Adipocyte (in vitro differentiated cells): ENCODE measurements around the gene CNPY1.

ENCODE experiments used
- DNase-seq: peaks from one replicate; pipeline ENCODE4 v3.0.0-alpha.2; 2015; ENCODE audit warnings: low read depth
- H3K27me3 ChIP-seq: replicated peaks from 2 replicates; pipeline ENCODE4 v1.7.0; 2013; ENCODE audit warnings: mild to moderate bottlenecking, low read length, moderate library complexity; ENCODE audit not compliant: control insufficient read depth, insufficient read depth
- H3K36me3 ChIP-seq: 2 replicates; pipeline ENCODE4 v1.7.0; 2013; ENCODE audit warnings: low read length, mild to moderate bottlenecking, moderate library complexity; ENCODE audit not compliant: control insufficient read depth, insufficient read depth, severe bottlenecking
- H3K4me1 ChIP-seq: 2 replicates; pipeline ENCODE4 v1.7.0; 2013; ENCODE audit warnings: mild to moderate bottlenecking, low read length, moderate library complexity; ENCODE audit not compliant: control insufficient read depth, insufficient read depth
- H3K4me3 ChIP-seq: 2 replicates; pipeline ENCODE4 v1.7.0; 2013; ENCODE audit warnings: mild to moderate bottlenecking, low read length, moderate library complexity
- H3K9ac ChIP-seq: 2 replicates; pipeline ENCODE4 v1.7.0; 2013; ENCODE audit warnings: mild to moderate bottlenecking, low read length, moderate library complexity
- H3K9me3 ChIP-seq: 2 replicates; pipeline ENCODE4 v1.7.0; 2013; ENCODE audit warnings: mild to moderate bottlenecking, low read length, moderate library complexity; ENCODE audit not compliant: control insufficient read depth

Gene CNPY1

GRCh38 chr7:155490697-155491628 lies 55.4 kb downstream of the CNPY1 start:
- H3K36me3 ChIP-seq, result no peaks in the 10 kb centered on the region
- peaks cover 5% of the 10 kb centered on the region for H3K4me1 ChIP-seq
- H3K4me3 ChIP-seq, result peak overlapping the region; percentile 76
- DNase-seq, result no peak
- peaks cover 40% of the 10 kb centered on the region for H3K27me3 ChIP-seq
- no peaks in the 10 kb centered on the region for H3K9me3 ChIP-seq
- peak overlapping the region; percentile 29 for H3K9ac ChIP-seq

- H3K4me3 ChIP-seq, result peak overlapping the region; percentile 76
- H3K27me3 ChIP-seq, result peaks cover 43% of the 10 kb centered on the region
- no peak for DNase-seq
- peaks cover 5% of the 10 kb centered on the region for H3K4me1 ChIP-seq
- H3K9ac ChIP-seq, result peak overlapping the region; percentile 29
- no peaks in the 10 kb centered on the region for H3K36me3 ChIP-seq
- no peaks in the 10 kb centered on the region for H3K9me3 ChIP-seq
Observed at GRCh38 chr7:155489862-155490696, 56.3 kb downstream of the CNPY1 start.

- H3K9me3 ChIP-seq, result no peaks in the 10 kb centered on the region
- no peak for DNase-seq
- peaks cover 5% of the 10 kb centered on the region for H3K4me1 ChIP-seq
- H3K27me3 ChIP-seq, result peaks cover 50% of the 10 kb centered on the region
- no peaks in the 10 kb centered on the region for H3K36me3 ChIP-seq
- H3K9ac ChIP-seq, result no peak overlapping the region
- no peak overlapping the region for H3K4me3 ChIP-seq
Observed at GRCh38 chr7:155489158-155489840, 57.1 kb downstream of the CNPY1 start.

GRCh38 chr7:155488483-155489127 lies 57.8 kb downstream of the CNPY1 start:
- no peak for DNase-seq
- no peaks in the 10 kb centered on the region for H3K9me3 ChIP-seq
- no peak overlapping the region for H3K4me3 ChIP-seq
- peaks cover 5% of the 10 kb centered on the region for H3K4me1 ChIP-seq
- peaks cover 55% of the 10 kb centered on the region for H3K27me3 ChIP-seq
- no peak overlapping the region for H3K9ac ChIP-seq
- H3K36me3 ChIP-seq, result no peaks in the 10 kb centered on the region

GRCh38 chr7:155487509-155488482 lies 58.6 kb downstream of the CNPY1 start:
- no peak overlapping the region for H3K4me3 ChIP-seq
- peaks cover 56% of the 10 kb centered on the region for H3K27me3 ChIP-seq
- H3K4me1 ChIP-seq, result peaks cover 5% of the 10 kb centered on the region
- H3K36me3 ChIP-seq, result no peaks in the 10 kb centered on the region
- no peak overlapping the region for H3K9ac ChIP-seq
- DNase-seq, result no peak
- H3K9me3 ChIP-seq, result no peaks in the 10 kb centered on the region

- H3K4me3 ChIP-seq, result no peak overlapping the region
- H3K27me3 ChIP-seq, result peaks cover 57% of the 10 kb centered on the region
- H3K4me1 ChIP-seq, result peaks cover 5% of the 10 kb centered on the region
Observed at GRCh38 chr7:155486783-155487508, 59.4 kb downstream of the CNPY1 start.

GRCh38 chr7:155484483-155485399 lies 61.6 kb downstream of the CNPY1 start:
- H3K4me3 ChIP-seq, result no peak overlapping the region
- no peak for DNase-seq
- peaks cover 51% of the 10 kb centered on the region for H3K27me3 ChIP-seq

More at GRCh38 chr7:155486783-155487508, 59.4 kb downstream of the CNPY1 start:
- no peaks in the 10 kb centered on the region for H3K36me3 ChIP-seq
- no peaks in the 10 kb centered on the region for H3K9me3 ChIP-seq
- H3K9ac ChIP-seq, result no peak overlapping the region
- no peak for DNase-seq

GRCh38 chr7:155483868-155484325 lies 62.5 kb downstream of the CNPY1 start:
- Histone ChIP-seq H3K36me3 (no peaks in the 10 kb centered on the region), H3K9ac (no peak overlapping the region), H3K4me1 (no peaks in the 10 kb centered on the region), H3K9me3 (no peaks in the 10 kb centered on the region), H3K4me3 (no peak overlapping the region), H3K27me3 (peaks cover 47% of the 10 kb centered on the region)
- no peak for DNase-seq

More at GRCh38 chr7:155484483-155485399, 61.6 kb downstream of the CNPY1 start:
- no peaks in the 10 kb centered on the region for H3K4me1 ChIP-seq
- H3K9me3 ChIP-seq, result no peaks in the 10 kb centered on the region
- H3K9ac ChIP-seq, result no peak overlapping the region
- H3K36me3 ChIP-seq, result no peaks in the 10 kb centered on the region

GRCh38 chr7:155483245-155483644 lies 63.1 kb downstream of the CNPY1 start:
- no peak for DNase-seq

More at GRCh38 chr7:155483245-155483644, 63.1 kb downstream of the CNPY1 start:
- H3K9me3 ChIP-seq, result no peaks in the 10 kb centered on the region
- peaks cover 42% of the 10 kb centered on the region for H3K27me3 ChIP-seq
- no peak overlapping the region for H3K4me3 ChIP-seq
- H3K4me1 ChIP-seq, result no peaks in the 10 kb centered on the region
- no peaks in the 10 kb centered on the region for H3K36me3 ChIP-seq
- H3K9ac ChIP-seq, result no peak overlapping the region
